ENCODE data around the gene DCC.

GRCh38 chr18:52465391-52465790, 125.4 kb downstream of the DCC start:
- TF ChIP-seq CTCF (IDR thresholded peaks at IDR 0.05) (no peak), JUN (CRISPR knock-in tag; IDR thresholded peaks at IDR 0.05) (no peak), FOXP1 (CRISPR knock-in tag; IDR thresholded peaks at IDR 0.05; ENCODE audit: borderline replicate concordance) (no peak), MAX (CRISPR knock-in tag; IDR thresholded peaks at IDR 0.05) (no peak), TEAD4 (CRISPR knock-in tag; IDR thresholded peaks at IDR 0.05) (no peak), IRF1 (CRISPR knock-in tag; IDR thresholded peaks at IDR 0.05) (no peak), ESRRA (CRISPR knock-in tag; IDR thresholded peaks at IDR 0.05; ENCODE audit: borderline replicate concordance) (no peak), CBFB (CRISPR knock-in tag; IDR thresholded peaks at IDR 0.05; ENCODE audit: low read depth) (no peak), CREB1 (CRISPR knock-in tag; IDR thresholded peaks at IDR 0.05) (no peak)
